ENCODE results near the gene PNLIPRP2. TPM values are rescaled to one million over a fixed set of nuclear protein-coding genes. Genes with fewer than 3 reads are reported as not detected.

Gene PNLIPRP2
- total RNA-seq, 1 donor from 2014 or later = not detected

DNA sequence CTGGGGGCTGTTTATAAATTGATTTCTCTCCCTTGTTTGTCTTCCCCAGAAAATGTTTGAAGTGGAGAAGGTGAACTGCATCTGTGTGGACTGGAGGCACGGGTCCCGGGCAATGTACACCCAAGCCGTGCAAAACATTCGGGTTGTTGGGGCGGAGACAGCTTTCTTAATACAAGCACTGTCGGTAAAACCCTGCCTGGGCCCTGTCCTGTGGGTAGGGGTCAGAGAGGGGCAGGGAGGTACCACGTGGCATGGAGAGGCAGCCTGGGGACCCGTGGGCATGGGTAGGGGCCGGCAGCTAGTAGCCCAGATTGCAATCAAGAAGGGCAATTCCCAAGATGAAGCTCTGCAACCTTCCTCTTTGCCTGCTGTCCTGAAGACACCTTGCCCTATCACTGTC is 6.1 kb downstream of the PNLIPRP2 start:
- TF ChIP-seq, protein P1, sequence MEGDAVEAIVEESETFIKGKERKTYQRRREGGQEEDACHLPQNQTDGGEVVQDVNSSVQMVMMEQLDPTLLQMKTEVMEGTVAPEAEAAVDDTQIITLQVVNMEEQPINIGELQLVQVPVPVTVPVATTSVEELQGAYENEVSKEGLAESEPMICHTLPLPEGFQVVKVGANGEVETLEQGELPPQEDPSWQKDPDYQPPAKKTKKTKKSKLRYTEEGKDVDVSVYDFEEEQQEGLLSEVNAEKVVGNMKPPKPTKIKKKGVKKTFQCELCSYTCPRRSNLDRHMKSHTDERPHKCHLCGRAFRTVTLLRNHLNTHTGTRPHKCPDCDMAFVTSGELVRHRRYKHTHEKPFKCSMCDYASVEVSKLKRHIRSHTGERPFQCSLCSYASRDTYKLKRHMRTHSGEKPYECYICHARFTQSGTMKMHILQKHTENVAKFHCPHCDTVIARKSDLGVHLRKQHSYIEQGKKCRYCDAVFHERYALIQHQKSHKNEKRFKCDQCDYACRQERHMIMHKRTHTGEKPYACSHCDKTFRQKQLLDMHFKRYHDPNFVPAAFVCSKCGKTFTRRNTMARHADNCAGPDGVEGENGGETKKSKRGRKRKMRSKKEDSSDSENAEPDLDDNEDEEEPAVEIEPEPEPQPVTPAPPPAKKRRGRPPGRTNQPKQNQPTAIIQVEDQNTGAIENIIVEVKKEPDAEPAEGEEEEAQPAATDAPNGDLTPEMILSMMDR (IDR thresholded peaks at IDR 0.05; ENCODE audit: unreplicated experiment) = no peak
- DNase-seq (ENCODE audit: low spot score, unreplicated experiment) = no peak
- no peaks in the 10 kb centered on the region for H3K36me3 Mint-ChIP-seq (ENCODE audit: insufficient read depth)
- no peak overlapping the region for H3K4me3 Mint-ChIP-seq (ENCODE audit: low read depth)
- peaks cover 41% of the 10 kb centered on the region for H3K27me3 Mint-ChIP-seq
- no peaks in the 10 kb centered on the region for H3K4me1 Mint-ChIP-seq (ENCODE audit: low read depth)
- H3K9me3 Mint-ChIP-seq (ENCODE audit: low read depth) = no peaks in the 10 kb centered on the region
- H3K27ac Mint-ChIP-seq = no peak overlapping the region

DNA sequence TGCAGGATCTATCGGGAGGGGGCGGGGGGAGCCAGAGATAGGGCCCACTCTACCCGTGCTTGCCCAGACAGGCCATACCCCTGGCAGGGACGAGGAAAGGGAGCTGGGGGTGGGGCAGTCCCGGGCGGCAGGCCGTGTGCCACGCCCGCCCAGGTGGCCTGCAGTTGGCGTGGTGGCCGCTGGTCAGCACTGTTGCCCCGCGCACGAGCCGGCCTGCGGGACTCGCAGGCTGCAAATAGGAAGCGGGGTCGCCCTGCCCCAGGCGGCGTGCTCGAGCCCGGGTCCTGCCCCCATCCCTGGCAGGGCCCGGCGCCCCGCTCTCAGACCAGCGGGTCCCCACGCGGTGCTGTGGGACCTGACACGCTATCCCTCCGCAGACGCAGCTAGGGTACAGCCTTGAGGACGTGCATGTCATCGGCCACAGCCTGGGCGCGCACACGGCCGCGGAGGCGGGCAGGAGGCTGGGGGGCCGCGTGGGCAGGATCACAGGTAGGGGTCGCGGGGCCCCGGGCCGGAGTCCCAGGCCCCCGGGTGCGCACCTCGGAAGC is 6.7 kb downstream of the PNLIPRP2 start:
- Mint-ChIP-seq H3K9me3 (ENCODE audit: low read depth) (no peaks in the 10 kb centered on the region), H3K36me3 (ENCODE audit: insufficient read depth) (no peaks in the 10 kb centered on the region), H3K4me1 (ENCODE audit: low read depth) (no peaks in the 10 kb centered on the region), H3K27ac (no peak overlapping the region), H3K27me3 (peaks cover 34% of the 10 kb centered on the region), H3K4me3 (ENCODE audit: low read depth) (peak overlapping the region; percentile 37)
- TF ChIP-seq, protein P1 (IDR thresholded peaks at IDR 0.05; ENCODE audit: unreplicated experiment) = peak; percentile 74
- DNase-seq (ENCODE audit: low spot score, unreplicated experiment) = peak; percentile 45

DNA sequence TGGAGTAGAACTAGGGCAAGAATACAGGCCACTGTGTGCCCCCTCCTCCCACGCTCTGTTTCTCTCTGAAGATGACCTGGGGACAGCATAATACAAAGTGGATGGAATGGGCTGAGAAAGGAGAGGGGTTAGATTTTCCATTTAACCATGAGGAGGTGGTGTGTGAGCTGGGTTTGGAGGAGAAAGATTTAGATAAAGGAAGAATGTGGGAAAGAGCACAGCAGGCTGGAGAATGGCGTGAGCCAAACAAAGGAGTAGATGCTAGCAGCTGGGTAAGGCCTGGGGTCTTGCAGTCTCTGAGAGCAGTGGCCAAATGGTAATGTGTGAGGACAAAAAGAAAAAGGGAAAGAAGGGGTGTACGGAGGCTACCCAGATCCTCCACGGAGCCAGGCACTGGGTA is 8.6 kb downstream of the PNLIPRP2 start:
- Mint-ChIP-seq H3K36me3 (ENCODE audit: insufficient read depth) (no peaks in the 10 kb centered on the region), H3K27ac (no peak overlapping the region), H3K4me1 (ENCODE audit: low read depth) (no peaks in the 10 kb centered on the region), H3K9me3 (ENCODE audit: low read depth) (no peaks in the 10 kb centered on the region), H3K4me3 (ENCODE audit: low read depth) (no peak overlapping the region), H3K27me3 (peaks cover 27% of the 10 kb centered on the region)
- TF ChIP-seq, protein P1 (IDR thresholded peaks at IDR 0.05; ENCODE audit: unreplicated experiment) = no peak
- DNase-seq (ENCODE audit: low spot score, unreplicated experiment) = no peak

DNA sequence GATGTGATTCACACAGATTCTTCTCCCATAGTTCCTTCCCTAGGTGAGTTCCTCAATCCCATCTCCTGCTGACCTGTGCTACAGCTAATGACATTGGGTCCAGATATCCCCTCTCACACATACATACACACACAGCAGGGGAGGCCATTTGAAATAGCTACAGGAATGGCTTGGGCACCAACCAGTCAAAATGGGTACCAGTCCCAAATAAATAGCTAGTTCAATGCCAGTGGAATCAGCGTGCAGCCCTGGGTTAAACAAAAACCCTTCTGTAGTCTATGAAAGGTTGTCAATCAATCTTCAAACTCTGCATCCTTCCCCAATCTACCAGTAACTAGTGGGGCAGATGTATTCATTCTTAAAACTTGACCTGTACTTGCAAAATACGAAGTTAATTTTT is 9.3 kb downstream of the PNLIPRP2 start:
- Mint-ChIP-seq H3K4me3 (ENCODE audit: low read depth) (no peak overlapping the region), H3K9me3 (ENCODE audit: low read depth) (no peaks in the 10 kb centered on the region), H3K36me3 (ENCODE audit: insufficient read depth) (no peaks in the 10 kb centered on the region), H3K27ac (no peak overlapping the region), H3K4me1 (ENCODE audit: low read depth) (no peaks in the 10 kb centered on the region), H3K27me3 (peaks cover 23% of the 10 kb centered on the region)
- DNase-seq (ENCODE audit: low spot score, unreplicated experiment) = no peak
- TF ChIP-seq, protein P1 (IDR thresholded peaks at IDR 0.05; ENCODE audit: unreplicated experiment) = no peak

DNA sequence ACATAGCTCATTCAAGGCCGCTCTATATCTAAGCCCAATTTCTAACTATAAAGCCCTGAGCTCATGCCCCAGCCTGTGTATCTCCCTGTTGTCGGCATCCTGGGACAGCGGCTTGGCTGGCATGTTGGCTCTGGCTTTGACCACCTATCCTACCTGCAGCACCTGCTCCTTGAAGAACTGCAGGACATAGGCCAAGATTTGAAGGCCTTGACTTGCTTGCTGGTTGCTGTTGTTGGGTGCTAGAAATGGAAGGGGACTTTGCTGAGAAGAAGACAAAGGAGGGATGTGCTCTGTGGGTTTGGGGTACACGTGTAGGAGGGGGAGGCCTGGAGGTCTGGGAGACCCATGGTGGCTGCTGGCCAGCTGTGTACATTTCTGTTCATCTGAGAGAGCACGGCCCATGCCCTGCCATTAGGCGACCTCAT is 11.1 kb downstream of the PNLIPRP2 start:
- TF ChIP-seq, protein P1 (IDR thresholded peaks at IDR 0.05; ENCODE audit: unreplicated experiment) = no peak
- H3K9me3 Mint-ChIP-seq (ENCODE audit: low read depth) = peaks cover 3% of the 10 kb centered on the region
- no peak for DNase-seq (ENCODE audit: low spot score, unreplicated experiment)
- no peak overlapping the region for H3K27ac Mint-ChIP-seq
- H3K27me3 Mint-ChIP-seq = peaks cover 15% of the 10 kb centered on the region
- no peaks in the 10 kb centered on the region for H3K36me3 Mint-ChIP-seq (ENCODE audit: insufficient read depth)
- no peaks in the 10 kb centered on the region for H3K4me1 Mint-ChIP-seq (ENCODE audit: low read depth)
- no peak overlapping the region for H3K4me3 Mint-ChIP-seq (ENCODE audit: low read depth)
